Breast epithelium (tissue), 3 donors: ENCODE measurements around the gene UGT3A2.
"Not testable (repeated sequence)": the region's sequence is repeated elsewhere in the genome, so short reads cannot be mapped to it uniquely, and the experiment has no call there.

Experiments used
- POLR2AphosphoS5 ChIP-seq, 3 donors: sonication (generic); formaldehyde crosslinking; IDR thresholded peaks; one replicate each; pipeline ENCODE4 v1.6.1; 2017; ENCODE audit warnings: antibody characterized with exemption in 3 of 3
- TF ChIP-seq, protein P1 (sequence below), 3 donors: fragments of 450-650 bp; IDR thresholded peaks; one replicate each; pipeline ENCODE4 v1.5.1; 2016 to 2017; ENCODE audit warnings: antibody characterized with exemption in 3 of 3, mild to moderate bottlenecking in 3 of 3, moderate library complexity in 3 of 3

DNA sequence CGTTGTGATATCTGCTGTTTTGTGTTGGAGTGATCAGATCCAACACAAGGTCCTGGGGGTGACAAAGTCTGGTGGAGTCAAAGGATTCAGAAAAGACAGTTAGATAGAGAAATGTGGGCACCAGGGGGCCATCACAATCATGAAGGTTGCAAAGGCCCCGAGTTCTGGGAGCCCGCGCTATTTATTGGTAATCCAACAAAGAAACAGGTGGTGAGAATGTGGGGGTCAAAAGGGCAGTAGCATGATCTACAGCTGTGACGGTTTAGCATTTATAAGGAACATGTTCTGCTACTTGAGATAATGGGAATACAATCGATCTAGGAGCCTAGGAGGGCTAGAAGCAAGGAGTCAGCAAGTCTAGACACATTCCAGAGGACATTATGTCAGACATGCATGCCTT lies 44.4 kb downstream of the UGT3A2 start:
- TF ChIP-seq, protein P1, sequence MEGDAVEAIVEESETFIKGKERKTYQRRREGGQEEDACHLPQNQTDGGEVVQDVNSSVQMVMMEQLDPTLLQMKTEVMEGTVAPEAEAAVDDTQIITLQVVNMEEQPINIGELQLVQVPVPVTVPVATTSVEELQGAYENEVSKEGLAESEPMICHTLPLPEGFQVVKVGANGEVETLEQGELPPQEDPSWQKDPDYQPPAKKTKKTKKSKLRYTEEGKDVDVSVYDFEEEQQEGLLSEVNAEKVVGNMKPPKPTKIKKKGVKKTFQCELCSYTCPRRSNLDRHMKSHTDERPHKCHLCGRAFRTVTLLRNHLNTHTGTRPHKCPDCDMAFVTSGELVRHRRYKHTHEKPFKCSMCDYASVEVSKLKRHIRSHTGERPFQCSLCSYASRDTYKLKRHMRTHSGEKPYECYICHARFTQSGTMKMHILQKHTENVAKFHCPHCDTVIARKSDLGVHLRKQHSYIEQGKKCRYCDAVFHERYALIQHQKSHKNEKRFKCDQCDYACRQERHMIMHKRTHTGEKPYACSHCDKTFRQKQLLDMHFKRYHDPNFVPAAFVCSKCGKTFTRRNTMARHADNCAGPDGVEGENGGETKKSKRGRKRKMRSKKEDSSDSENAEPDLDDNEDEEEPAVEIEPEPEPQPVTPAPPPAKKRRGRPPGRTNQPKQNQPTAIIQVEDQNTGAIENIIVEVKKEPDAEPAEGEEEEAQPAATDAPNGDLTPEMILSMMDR (IDR thresholded peaks at IDR 0.05) = not testable (repeated sequence)
- not testable (repeated sequence) for TF ChIP-seq POLR2AphosphoS5 (IDR thresholded peaks at IDR 0.05)
